ENCODE measurements around the gene EPHB4.
"Not testable (repeated sequence)": the region's sequence is repeated elsewhere in the genome, so short reads cannot be mapped to it uniquely, and the experiment has no call there.

The EPHB4 gene

DNA sequence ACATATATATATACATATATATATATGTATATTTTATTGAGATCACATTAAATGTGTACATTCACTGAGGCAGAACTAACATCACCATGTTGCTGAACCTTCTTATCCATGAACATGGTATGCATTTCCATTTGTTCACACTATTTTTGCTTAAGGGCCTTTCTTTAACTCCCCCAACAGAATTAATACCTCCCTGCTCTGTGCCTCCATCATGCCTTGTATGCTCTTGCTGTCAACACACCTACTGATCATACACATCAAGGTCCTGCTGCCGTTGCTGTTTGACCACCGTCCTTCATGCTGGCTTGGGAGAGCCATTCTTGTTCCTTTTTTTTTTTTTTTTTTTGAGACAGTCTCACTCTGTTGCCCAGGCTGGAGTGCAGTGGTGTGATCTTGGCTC, 43.5 kb downstream of the EPHB4 start:
- no peak for DNase-seq

DNA sequence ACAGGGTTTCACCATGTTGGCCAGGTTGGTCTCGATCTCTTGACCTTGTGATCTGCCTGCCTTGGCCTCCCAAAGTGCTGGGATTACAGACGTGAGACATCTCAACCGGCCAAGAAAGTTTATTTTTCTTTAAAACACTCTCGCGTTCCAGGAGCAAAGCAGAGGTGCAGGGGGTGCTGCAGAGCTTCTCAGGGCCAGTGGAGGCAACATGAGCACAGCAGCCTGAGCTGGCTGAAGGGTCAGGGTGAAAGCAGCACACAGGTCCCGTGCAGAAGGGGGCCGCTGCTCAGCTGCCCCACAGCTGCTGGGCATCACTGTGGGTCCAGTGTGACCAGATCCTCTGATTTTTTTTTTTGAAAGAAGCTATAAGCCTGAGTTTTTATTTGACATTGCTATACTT, 46.1 kb downstream of the EPHB4 start:
- no peak for DNase-seq

DNA sequence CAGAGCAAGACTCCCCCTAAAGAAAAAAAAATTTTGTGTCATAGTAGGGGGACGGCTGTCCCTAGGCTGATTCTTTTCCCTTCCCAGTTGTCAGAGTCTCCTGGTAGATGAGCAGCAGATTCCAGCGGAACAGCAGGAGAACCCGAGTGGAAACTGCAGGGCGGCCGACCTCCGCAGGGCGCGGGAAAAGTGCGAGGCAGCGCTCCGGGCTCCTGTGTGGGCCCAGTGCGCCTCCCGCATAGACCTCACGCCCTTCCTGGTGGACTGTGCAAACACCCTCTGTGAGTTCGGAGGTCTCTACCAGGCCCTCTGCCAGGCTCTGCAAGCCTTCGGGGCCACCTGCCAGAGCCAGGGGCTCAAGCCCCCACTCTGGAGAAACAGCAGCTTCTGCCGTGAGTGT, 48.0 kb downstream of the EPHB4 start:
- no peak for DNase-seq

DNA sequence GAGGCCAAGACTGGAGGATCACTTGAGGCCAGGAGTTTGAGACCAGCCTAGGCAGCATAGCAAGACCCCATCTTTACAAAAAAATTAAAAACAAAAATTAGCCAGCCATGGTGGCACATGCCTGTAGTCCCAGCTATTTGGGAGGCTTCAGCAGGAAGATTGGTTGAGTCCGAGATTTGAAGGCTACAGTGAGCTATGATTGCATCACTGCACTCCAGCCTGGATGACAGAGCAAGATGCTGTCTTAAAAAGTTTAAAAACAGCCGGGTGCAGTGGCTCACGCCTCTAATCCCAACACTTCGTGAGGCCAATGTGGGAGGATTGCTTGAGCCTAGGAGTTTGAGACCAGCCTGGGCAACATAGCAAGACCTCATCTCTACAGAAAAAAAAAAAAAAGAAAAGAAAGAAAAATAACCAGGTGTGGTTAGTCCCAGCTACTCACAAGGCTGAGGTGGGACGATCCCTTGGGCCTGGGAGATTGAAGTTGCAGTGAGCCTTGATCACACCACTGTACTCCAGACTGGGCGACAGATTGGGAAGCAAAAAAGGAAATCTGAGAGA, 49.2 kb downstream of the EPHB4 start:
- no peak for DNase-seq

DNA sequence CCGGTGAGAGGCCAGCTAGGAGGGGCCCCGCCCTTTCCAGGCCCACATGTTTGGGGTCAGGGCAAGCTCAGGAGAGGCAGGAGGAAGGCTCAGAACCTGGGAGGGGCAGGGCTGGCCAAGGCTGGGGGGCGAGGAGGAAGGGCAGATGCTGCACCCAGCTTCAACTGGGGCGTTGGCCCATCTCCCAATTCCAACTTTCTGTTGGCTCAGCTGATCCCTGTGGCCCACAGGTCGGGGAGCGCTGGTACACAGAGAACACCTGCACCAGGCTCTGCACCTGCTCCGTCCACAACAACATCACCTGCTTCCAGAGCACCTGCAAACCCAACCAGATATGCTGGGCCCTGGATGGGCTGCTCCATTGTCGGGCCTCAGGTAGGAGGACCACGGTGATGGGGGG, 53.8 kb downstream of the EPHB4 start:
- no peak for DNase-seq

DNA sequence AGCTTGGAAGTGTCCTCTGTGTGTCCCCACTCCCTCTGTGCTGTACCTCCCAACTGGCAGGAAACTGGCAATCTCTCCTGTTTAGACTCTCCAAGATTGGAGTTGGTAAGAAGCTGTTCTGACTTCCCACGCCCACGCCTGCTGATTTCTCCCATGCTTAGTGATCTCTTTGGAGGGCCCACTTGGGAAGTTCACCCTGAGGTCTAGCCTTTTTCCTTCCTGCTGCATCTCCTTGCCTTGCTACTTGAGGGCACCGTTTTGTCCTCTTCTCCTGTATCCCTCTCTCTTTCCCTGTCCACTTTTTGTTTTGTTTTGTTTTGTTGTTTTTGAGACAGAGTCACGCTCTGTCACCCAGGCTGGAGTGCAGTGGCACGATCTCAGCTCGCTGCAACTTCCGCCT, 58.5 kb downstream of the EPHB4 start:
- no peak for DNase-seq

DNA sequence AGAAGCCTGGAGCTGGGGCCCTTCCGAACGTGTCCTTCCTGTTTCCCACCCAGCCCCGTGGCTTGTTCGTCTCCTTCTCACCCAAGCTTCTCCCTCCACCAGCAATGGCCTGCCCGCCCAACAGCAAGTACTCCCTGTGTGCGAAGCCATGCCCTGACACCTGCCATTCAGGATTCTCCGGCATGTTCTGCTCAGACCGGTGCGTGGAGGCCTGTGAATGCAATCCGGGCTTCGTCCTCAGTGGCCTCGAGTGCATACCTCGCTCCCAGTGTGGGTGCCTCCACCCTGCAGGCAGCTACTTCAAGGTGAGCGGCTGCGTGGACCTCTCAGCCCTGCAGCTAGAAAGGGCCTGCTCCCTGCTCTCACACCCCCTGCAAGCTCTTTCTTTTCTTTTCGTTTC, 62.1 kb downstream of the EPHB4 start:
- no peak for DNase-seq

DNA sequence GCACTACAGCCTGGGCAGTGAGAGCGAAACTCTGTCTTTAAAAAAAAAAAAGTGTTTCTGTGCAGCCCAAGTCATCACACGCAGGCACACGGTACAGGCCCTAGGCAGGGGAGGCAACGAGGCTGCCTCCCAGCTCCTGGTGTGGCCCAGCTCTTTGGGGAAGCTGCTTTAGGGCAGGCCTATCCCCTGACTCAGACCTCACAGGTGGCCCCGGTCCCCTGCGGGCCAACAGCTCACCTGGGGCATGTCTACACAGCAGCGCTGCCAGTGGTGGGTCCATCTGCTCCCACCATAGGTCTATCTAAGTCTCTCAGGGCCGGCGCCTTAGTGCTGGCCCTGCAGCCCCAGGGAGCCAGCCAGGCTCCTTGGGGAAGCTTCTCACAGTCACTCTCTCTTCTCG, 62.5 kb downstream of the EPHB4 start:
- no peak for DNase-seq

DNA sequence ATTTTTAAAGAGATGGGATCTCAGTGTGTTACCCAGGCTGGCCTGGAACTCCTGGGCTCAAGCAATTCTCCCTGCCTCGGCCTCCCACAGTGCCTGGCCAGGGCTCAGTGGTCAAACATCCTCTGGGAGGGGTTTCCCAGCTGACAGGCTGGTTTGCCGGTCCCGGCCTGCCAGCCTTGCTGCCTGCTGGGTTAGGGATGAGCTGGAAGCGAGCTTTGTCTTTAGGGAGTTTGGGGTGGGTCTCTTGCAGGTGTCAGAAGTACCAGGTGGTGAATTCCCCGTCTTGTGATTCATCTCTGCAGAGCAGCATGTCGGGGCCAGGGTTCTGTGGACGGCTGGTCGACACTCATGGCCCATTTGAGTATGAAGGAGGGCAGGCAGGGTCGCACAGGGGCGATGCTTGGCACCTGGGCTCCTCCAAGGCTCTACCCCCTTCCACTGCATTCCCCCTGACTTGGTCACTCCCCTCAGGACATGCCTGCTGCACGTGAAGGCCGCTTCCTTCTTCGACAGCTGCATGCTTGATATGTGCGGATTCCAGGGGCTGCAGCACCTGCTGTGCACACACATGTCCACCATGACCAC, 63.7 kb downstream of the EPHB4 start:
- DNase-seq: no peak

DNA sequence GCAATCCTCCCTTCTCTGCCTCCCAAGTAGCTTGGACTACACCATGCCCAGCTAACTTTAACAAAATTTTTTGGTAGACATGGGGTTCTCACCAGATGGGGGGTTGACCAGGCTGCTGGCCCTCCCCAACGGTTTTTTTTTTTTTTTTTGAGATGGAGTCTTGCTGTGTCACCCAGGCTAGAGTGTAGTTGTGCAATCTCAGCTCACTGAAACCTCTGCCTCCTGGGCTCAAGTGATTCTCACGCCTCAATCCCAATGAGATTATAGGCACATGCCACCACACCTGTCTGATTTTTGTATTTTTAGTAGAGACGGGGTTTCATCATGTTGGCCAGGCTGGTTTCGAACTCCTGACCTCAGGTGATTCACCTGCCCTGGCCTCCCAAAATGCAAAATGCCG, 64.5 kb downstream of the EPHB4 start:
- not testable (repeated sequence) for DNase-seq

DNA sequence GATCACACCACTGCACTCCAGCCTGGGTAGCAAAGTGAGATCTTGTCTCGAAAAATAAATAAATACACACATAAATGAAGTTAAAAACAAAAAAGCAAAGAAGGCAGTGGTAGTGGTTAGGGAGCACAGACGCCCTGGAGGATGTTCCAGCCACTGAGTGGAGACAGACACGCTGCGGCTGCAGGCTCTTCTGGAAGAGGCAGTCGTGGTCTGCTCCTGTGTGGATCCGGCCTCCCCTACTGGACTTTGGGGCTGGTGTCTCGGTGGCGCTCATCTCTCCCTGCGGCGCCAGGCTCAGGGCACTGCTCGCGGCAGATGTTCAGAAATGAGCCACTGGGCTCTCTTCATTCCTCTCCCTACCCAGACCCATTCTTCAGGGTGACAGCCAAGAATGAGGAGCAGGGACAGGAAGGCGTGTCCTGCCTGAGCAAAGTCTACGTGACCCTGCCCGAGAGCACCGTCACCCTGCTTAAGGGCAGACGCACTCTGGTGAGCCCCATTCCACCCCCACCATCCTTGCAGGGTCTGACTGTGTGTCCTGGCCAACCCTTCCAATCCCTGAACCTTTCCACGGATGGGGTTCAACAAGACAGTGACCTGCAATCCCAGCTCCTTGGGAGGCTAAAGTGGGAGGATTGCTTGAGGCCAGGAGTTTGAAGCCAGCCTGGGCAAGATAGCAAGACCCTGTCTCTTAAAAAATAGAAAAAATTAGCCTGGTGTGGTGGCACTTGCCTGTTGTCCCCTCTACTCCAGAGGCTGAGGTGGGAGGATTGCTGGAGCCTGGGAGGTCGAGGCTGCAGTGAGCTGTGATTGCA, 67.8 kb downstream of the EPHB4 start:
- no peak for DNase-seq

DNA sequence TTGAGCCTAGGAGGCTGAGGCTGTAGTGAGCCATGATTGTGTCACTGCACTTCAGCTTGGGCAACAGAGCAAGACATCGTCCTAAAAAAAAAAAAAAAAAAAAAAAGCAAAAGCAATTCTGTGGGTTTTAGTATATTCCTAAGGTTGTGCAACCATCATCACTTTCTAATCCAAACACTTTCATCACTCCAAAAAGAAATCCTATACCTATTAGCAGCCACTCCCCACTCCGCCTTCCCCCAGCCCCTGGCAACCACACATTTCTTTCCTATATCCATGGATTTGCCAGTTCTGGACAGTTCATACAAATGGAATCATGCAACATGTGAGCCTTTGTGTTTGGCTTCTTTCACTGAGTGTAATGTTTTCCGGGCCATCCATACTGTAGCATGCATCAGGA, 73.6 kb downstream of the EPHB4 start:
- no peak for DNase-seq

DNA sequence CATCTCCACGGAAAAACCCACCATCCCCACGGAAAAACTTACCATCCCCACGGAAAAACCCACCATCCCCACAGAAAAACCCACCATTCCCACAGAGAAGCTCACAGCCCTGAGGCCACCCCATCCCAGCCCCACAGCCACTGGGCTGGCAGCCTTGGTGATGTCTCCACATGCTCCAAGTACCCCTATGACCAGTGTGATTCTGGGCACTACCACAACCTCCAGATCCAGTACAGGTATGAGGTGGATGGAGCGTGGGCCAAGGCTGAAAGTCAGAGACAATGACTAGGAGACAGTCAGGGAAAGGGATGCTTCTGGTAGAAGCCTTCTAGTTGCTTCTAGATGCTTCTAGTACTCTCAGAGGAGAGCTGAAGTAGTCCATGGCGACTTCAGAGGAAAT, 74.3 kb downstream of the EPHB4 start:
- no peak for DNase-seq

Measured in eye (tissue), 1 donor.